Inflammatory macrophage treated with lipopolysaccharide for 4 hours (primary cell): ENCODE results near the gene BMPR1B.
"Not testable (repeated sequence)": the region's sequence is repeated elsewhere in the genome, so short reads cannot be mapped to it uniquely, and the experiment has no call there.

Source experiments
- DNase-seq: peaks from one replicate; pipeline ENCODE4 v3.0.0-alpha.2; 2020

Gene BMPR1B

GRCh38 chr4:95155759-95156451 is 398.1 kb downstream of the BMPR1B start:
- DNase-seq = peak; percentile 19

- no peak for DNase-seq
Measured at GRCh38 chr4:95156452-95156765, 398.7 kb downstream of the BMPR1B start.

DNA sequence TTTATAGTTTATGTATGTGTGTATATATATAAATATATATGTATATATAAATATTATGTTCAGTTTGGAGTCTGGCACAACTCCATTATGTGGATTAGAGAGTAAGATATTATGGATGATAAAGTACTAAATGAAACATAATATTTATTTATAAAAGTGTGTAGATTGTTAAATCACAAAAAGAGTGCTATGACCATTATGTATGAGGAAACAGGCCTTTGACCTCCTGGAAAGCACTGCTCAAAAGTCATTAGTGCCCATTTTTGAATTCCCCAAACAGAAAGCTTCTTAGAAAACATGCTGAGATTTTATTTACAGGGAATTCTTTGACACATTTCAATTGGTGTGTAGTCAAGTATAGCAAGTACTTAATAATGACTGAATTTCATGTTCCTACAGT is 399.8 kb downstream of the BMPR1B start:
- no peak for DNase-seq

DNA sequence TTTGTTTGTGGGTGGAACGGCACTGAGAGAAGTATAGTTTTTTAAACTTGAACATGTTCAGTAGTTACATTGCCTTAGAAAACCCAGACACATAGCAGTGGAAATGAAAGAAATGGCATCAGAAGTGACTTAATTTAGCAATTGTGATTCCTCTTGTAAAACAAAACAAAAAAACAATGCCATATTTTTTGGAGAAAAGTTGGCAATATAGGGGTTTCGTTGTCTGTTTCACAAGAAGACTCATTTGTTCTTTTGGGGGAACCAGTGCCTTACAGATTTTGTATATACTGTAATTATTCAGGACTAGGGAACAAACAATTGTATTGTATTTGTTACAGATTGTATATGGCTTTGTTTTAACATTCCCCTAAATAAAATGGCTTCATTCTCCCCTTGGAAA is 400.3 kb downstream of the BMPR1B start:
- no peak for DNase-seq

- no peak for DNase-seq
Measured at GRCh38 chr4:95158626-95159025, 400.9 kb downstream of the BMPR1B start.

GRCh38 chr4:95159384-95159783 is 401.6 kb downstream of the BMPR1B start:
- DNase-seq = no peak

DNA sequence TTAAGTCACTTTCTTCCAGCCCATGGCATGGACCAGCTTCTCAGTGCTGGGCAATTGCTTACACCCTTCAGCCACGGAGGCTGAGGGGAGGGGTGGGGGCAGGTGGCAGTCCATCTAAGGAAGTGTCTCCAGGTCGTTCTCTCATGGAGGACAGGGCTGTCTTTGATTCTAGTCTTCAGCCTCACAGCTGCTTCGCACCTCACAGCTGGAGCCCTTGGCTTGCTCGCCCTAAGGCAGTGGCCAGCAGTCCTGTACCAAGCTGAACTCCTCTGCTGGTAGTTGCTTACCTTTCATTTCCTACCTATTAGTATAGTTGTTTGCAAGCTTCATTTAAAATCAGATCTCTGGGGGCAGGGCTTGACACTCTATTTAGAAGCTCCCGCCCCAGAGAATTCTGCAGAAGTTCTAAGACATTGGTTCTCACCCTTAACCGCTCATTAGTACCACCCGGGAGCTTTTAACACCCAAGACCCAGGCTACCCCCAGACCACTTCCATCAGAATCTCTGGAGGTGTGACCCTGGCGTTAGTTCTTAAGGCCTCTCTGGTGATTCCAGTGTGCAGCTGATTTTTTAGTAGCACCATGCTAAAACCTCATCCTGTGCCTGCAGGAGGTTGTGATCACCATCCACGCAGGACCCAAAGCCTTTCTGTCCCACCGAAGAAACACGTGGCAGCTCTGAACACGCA is 404.2 kb downstream of the BMPR1B start:
- DNase-seq = no peak

DNA sequence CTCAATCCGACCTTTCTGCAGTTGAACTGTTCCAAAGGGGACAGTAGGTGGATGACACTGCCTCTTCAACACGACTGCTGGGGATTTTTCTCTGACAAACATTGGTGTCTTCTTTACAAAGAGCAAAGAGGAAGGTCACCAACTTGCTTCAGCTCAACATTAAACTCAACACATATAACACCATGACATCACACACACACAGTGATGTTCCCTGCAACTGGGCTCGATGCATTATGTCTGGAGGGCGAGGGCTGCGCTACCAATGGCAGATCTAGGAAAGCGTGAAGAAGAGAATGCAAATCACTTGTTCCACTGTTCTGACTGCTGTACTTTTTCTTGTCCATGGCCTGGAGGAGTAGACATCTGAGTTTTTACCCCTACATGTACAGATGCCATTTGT is 405.1 kb downstream of the BMPR1B start:
- DNase-seq = no peak

- DNase-seq = peak; percentile 69
Measured at GRCh38 chr4:95165926-95166524, 408.3 kb downstream of the BMPR1B start.

GRCh38 chr4:95167805-95168204 is 410.1 kb downstream of the BMPR1B start:
- DNase-seq = peak; percentile 62

DNA sequence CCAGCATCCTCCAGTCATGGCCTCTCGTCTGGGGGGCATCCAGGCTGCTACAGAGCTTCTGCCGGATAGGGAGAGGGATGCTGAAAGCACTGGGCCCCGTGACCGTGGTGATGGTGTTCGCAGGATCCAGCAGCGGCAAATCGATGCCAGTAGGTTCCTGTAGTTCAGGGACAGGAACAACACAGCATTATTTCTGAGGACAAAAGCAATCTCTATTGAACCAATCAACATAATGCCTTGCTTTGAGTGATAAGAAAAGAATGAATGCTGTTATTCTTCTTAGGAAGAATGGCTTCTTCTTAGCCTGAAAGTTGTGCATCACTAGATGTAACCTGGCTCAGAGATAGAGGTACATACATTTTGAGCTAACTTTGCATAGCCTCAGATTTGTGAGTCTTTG is 412.4 kb downstream of the BMPR1B start:
- no peak for DNase-seq

DNA sequence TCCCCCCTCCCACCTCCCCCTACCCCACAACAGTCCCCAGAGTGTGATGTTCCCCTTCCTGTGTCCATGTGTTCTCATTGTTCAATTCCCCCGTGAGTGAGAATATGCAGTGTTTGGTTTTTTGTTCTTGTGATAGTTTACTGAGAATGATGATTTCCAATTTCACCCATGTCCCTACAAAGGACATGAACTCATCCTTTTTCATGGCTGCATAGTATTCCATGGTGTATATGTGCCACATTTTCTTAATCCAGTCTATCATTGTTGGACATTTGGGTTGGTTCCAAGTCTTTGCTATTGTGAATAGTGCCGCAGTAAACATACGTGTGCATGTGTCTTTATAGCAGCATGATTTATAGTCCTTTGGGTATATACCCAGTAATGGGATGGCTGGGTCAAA is 413.6 kb downstream of the BMPR1B start:
- not testable (repeated sequence) for DNase-seq

DNA sequence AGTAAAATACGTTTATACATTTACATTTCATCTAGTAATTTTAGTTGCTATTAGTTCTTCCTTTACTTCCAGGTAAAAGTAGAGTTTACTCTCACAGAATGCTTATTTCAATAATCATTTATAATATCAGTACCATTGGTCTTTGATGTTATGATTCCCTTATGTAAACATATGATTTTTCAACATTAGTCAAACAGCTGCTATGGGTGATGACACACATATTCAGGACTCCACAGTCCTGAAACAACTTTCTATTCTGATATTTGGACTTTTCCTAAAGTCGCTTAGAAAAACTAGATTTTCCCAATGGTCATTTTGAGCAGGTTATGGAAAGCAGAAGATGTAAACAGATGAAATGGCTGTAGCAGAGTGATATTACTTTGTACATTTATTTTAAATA is 421.2 kb downstream of the BMPR1B start:
- DNase-seq = no peak

GRCh38 chr4:95180531-95181242 is 422.9 kb downstream of the BMPR1B start:
- no peak for DNase-seq

GRCh38 chr4:95181243-95181995 is 423.7 kb downstream of the BMPR1B start:
- peak; percentile 6 for DNase-seq

GRCh38 chr4:95181996-95182306 is 424.2 kb downstream of the BMPR1B start:
- no peak for DNase-seq

DNA sequence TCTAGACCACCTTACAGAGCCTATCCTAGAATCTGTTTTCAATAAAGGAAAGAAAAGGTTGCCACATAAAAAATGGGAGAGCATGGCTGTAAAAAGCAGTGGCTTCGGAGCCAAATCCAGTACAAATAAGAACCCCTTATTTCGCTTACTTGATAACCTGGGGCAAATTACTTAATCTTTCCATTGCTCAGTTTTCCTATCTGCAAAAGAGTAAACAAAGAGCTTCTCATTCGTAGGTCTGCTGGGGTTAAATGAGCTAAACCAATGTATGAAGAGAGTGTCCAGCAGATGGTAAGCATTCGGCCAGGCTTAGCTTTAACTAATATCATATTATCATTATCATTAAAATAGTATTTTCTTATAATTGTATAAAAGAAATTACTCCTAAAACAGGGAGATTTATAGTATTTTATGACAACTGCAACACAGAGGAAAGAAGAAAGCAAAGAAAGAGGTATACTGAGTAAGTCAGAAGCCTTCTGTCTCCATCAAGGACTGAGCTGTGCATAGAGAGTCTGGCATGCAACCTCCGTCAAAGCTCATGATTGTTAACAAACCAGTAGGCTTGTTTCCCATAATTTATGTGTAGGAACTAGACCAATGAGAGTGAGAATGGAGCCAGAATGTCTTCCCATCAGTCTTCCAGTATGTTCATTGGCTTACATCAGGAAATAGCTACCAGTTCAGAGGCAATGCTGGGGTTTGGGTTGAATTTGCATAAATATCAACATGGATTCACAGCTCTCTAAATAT is 426.1 kb downstream of the BMPR1B start:
- DNase-seq = no peak

GRCh38 chr4:95186666-95187065 is 428.9 kb downstream of the BMPR1B start:
- no peak for DNase-seq

GRCh38 chr4:95188701-95189370 is 431.1 kb downstream of the BMPR1B start:
- no peak for DNase-seq

DNA sequence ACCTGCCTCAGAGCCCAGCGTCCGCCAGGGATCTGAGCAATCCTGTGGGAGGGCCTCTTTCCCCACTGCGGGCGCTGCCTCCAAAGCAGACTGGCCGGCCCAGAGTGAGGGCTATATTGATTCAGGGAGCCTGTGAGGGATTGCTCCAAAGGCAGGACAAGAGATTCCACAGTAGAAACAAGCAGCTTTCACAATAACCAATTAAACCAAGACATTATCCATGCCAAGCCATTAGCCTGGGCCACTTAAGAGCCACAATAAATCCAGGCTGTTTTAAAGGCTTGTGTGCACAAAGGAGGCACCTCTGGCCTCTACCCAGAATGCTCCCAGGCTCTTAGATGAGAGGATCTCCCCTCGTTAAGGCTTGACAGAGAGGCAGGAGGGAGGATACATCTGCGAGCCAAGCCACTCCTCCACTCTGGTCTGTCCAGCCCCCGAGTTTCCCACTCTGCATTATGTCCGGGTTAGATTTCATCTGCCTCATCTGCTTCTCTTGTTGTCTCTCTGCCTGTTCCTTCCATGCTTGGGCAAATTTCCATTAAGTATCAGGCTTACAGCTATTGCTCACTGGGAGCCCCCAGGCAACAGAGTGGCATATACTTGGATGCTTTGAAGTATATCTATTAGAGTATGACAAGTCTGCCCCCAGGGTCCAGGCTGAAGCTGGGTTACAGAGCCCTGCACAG is 433.1 kb downstream of the BMPR1B start:
- no peak for DNase-seq

DNA sequence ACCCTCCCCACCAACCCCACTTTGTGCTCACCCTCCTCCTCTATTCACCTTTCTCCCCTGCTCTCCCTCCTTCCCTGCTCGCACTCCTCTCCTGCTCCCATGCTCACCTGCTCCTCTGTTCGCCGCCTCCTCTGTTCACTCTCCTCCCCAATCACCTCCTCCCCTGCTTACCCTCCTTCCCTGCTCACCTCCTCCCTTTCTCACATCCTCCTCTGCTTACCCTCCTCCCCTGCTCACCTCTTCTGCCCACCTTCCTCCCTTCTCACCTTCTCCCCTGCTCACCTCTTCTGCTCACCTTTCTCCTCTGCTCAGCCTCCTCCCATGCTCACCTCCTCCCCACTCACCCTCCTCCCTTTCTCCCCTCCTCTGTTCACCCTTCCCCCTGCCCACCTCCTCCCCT is 433.8 kb downstream of the BMPR1B start:
- DNase-seq = no peak
